8988T (cell line): Measurements from ENCODE around the gene ISCA1.
"Not testable (repeated sequence)": the region's sequence is repeated elsewhere in the genome, so short reads cannot be mapped to it uniquely, and the experiment has no call there.

Experiments
- DNase-seq: peaks from one replicate; pipeline ENCODE4 v3.0.0; 2011

Gene ISCA1

DNA sequence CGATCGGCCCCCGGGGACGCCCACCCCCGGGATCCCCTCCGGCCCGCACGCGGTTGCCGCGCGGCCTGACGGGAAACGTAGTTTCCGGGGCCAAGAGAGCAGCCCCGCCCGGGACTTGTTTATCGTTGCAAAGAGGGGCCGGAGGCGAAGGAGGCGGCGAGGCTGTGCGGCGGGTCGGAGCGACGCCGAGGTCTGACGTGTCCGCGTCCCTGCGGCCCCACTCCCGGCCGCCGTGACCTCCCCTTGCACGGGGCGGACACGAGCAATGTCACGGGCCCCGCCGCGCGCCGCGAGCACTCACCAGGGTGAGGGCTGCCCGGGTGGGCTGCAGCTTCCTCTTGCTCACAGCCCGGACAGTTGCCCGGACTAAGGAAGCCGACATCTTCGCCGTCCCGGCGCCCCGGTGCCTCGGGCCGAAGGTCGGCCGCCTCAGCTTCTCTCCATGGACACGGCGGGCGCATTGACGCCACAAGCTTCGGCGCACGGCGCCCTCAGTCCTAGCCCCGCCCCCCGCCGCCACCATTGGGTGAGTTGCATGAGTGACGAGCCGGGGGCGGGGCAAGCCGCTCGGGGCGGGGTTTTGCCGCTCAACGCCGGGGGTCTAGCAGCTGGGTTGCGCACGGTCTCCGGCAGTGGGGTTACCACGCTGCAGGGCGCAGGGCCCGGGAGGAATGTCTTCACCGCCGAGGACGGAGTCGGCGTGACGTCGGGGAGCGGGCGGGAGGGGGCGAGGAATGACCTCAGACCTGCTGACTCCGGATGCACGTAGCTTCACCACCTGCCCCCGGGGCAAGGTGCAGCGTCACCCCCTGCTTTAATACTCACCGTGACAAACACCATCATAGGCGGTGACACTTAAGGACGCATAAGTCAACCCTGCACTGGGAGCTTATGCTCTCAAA lies at the start of gene ISCA1:
ISCA1 (minus strand) TSS at position 462 of the 902 bp plus-strand sequence; CDS start at position 382, 80 bp downstream.
- DNase-seq = peak; percentile 61

DNA sequence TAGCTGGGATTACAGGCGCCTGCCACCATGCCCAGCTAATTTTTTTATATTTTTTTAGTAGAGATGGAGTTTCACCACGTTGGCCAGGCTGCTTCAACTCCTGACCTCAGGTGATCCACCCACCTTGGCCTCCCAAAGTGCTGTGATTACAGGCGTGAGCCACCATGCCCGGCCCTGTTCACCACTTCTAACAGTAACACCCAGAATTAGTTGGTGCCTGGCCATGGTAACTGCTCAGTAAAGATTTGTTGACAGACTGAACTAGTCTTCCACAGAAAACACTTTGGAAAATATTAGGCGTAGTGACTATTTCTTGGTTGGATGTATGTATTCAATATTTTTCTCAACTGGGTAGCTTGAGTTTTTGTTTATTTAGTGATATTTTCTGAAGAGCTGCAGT lies 47.8 kb upstream of the ISCA1 start:
- DNase-seq = no peak

DNA sequence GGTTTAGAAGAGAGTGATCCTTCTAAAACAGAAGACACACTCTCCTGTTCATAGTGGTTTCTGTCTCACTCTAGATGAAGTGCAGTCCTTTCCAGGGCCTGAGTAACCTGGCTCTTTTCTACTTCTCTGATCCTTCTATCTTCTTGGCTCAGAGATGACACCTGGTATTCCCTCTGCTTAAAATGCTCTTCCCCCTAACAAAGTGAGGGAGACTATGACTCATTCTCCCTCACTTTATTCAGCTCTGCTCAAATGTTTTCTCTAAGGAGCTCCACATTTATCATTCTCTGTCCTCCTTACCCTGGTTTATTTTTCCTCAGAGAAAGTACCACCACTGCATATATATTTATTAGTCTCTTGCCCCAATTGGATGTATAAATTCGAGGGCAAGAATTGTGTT lies 47.3 kb upstream of the ISCA1 start:
- DNase-seq = no peak

DNA sequence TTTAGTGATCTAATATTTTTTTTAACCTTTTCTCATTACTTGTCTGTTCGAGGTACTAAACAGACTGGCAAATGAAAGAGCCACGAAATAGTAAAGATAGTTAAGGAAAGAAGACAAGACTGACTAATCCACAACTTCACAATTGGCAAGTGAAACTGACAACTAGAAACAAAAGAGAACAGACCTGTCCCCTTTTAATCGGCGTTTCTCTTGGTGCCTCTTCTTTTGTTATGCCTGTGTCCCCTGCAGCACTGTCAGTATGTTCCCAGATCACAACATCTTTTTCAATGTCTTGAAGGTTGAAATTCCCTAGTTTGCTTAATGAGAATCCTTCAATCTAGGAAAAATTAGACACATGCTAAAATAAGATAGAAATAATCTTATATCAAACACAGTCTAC lies 45.8 kb upstream of the ISCA1 start:
- no peak for DNase-seq

DNA sequence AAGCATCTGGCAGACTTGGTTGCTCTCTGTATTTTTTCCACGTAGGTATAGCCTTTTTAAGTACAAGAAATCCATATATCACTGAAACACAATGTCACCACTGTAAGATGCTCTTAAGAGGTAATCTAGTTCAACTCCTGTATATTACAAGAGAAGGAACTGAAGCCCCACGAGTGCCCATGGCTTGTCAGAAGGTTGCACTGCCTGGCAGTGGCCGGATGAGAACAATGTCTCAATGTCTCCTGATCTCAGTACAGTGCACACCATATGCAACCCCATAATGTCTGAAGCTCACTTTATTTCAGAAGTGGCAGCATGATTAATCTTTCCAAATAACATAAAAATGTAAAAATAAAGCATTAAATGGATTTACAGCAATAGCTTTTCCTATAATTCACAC lies 44.2 kb upstream of the ISCA1 start:
- DNase-seq = no peak

DNA sequence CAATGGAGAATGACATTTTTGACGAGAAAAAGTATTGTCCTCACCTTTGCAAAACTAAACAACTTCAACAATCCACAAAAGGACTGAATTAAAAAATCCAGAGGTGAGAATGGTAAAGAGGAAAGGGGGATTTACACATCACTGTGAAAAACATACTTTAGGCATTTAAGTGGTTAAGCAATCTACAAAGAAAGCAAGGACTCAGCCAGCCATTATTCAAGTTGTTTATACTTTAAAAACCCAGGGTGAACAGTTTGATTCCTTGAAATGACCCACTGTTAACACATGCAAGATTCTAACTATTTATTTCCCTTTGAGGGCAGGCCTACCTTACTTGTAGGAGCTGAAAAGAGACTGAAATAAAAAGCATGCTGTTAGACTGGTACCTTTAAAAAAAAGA lies 42.6 kb upstream of the ISCA1 start:
- no peak for DNase-seq

DNA sequence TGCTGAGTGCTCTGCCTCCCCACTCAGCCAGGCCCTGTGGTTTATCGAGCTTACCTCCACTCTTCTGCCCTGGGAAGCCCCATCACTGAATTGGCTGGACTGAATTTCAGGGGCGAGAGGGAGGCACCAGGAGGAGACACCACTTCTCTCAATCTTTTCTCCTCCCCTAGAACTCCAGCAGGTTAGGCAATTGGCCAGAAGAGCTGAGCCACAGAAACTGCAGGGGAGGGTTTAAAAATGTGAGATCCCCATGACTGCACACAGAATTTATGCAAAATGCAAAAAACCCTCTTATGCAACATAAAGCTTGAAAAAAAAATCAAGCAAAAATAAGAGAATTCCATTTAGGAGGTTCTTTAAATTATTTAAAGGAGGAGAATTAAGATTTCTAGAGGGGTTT lies 42.0 kb upstream of the ISCA1 start:
- DNase-seq = no peak

DNA sequence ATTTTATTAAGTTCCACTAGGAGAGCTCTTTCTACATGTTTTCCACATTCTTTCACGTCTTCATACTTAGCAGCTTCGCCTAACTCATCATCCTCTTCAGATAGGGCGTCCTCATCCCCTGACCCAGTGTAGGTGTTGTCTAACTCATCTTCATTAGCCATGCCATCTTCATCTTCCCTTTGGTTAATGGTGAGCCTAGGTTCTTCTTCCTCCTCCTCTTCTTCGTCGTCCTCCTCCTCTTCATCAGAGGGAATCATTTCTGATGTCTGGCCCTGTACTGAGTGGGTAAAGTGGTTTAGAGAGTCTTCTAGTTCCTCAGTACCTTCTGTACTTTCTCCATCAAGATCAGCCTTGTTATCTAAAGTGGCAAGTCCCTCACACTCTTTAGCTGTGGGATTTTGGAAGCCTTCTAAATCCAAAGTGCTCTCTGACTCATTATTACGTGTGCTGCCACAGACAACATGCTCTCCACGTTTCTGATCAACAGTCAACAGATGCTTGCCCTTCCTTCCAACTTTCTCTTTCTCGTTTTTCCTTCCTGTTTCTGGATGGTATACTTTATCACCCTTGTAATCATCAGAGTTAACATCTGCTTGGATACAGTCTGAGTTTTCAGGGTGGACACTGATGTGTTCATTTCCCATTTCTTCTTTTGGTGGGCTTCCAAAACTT lies 40.8 kb upstream of the ISCA1 start:
- DNase-seq = no peak

DNA sequence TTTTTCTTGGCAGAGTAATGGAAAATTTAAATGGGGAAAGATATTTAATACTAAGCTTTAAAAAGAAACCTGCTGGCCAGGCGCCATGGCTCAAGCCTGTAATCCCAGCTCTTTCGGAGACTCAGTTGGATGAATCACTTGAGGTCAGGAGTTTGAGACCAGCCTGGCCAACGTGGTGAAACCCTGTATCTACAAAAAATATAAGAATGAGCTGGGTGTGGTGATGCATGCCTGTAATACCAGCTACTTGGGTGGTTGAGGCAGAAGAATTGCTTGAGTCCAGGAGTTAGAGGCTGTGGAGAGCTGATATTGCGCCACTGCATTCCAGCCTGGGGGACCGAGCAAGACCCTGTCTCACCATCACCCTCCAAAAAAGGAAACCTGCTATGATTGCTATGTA lies 39.0 kb upstream of the ISCA1 start:
- no peak for DNase-seq

DNA sequence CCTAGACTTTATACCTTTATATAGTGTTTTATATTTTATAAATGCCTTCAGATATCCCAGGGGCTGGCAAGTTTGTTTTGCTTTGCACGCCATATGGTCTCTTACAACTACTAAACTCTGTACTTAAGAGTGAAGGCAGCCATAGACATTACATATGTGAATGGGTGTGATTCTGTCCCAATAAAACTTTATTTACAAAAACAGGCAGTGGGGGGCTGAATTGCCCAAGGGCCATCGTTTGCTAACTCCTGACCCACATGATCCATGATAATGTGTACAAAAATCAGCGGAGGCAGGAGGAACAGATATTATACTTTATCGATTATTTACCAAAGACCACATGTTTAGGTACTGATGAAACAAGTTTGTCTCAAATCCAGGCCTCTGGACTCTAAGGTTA lies 35.8 kb upstream of the ISCA1 start:
- DNase-seq = no peak

DNA sequence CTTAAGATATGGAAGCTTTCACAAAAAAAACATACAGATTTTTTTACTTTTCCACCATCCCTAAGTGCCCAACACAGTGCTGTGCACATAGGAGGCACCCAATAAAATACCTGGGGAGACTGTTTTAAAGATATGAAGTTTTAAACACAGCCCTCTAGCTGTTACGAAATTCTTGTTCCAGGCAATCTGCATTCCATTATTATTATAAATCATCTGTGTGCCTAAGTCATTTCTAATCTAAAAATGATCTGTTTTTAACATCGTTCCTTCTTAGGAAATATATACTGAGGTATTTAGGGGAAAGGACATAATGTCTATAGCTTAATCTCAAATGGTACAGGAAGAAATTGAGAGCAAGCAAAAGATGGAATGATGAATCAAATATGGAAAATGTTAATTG lies 32.7 kb upstream of the ISCA1 start:
- no peak for DNase-seq

DNA sequence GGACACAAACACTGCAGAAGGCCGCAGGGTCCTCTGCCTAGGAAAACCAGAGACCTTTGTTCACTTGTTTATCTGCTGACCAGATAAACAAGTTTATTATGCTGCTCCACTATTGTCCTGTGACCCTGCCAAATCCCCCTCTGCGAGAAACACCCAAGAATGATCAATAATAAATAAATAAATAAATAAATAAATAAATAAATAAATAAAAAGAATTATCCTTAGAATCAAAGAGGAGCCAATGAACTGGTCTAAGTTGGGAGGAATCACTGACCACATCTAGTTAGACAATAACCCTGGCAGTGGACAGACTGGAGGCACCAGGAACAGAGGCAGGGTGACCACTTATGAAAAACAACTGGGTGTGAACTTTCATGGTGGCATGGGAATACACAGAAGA lies 30.6 kb upstream of the ISCA1 start:
- DNase-seq = not testable (repeated sequence)

DNA sequence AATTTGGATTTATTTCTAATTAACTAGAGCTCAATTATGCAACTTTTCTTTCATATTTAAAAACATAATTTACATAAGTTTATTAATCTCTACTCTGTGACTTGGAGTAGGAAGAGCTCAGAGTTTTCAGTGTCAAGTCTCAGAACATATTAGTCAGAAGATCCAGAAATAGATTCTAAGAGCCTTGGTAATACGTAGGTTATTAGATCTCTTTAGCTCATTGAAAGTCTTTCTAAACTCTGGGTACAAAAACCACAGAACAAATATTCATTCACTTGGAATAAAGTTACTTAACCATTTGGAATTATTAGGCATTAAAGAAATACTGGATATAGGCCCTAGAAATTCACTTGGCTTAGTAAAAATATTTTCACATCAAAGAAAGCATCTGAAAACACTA lies 26.3 kb upstream of the ISCA1 start:
- DNase-seq = no peak

DNA sequence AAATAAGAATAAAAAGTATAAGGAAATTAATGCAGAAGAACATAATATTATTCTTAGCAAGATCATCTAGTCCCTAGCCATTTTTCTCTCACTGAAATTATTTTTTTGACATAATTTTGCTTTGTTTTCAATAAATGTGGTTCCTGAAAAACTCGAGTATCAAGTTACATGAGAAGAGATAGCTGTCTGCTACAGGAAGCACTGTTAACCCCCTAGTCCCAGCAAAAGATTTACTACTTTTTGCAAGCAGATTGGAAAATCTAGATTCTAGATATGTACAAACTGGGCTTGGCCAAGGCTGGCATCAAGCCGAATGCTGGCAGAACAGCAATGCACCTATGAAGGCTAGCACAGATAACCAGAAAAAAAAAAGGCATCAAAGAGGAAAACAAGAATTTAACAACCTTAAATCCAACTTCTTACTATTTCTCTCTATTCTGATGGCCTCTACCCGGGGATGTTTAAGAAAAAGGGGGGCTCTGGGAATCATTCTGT lies 21.9 kb upstream of the ISCA1 start:
- DNase-seq = no peak

DNA sequence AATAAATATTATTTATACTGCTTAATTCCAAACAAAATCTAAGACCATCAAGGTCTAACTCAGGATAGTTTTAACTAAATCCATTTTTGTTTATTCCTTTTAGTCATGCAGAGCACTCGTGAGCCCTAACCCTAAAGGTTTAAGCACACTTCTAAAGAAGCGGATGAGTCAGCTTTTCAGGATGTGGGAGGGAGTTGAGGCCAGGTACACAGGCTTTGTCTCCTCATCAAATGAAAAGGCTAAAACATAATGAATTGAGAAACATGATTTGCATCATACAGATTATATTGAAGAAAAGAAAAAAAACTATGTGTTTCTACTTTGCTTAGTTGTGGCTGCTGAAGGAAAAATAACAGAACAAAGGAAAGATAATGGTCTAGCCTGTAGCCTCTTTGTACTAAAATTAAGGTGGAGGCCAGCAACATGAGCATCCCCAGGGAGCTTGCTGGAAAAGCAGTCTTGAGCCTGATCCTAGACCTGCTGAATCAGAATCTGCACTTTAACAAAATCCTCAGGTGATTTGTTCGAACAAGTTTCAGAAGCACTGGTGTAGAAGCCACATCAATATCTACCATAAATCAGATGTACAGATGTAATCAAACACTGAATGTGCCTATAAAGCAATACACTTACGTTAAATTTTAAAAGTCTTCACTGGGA lies 21.1 kb upstream of the ISCA1 start:
- no peak for DNase-seq

DNA sequence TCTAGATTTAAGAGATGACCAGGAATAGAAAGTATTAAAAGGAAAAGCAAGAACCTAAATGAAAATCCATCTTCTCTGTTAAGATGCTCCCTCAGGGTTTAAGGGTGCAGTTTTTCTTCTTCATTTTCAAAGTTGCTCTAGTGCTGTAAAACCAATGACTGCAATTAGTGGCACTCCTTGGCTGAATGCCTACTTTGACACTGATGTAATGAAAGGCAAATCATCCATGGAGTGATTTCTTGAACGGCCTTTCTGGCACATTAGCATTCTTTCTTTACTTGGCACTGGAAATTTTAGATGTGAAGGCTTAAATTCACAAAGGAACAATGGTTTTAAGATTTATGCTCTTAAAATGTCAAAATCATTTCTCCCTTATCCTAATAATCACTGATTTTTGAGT lies 19.3 kb upstream of the ISCA1 start:
- no peak for DNase-seq

DNA sequence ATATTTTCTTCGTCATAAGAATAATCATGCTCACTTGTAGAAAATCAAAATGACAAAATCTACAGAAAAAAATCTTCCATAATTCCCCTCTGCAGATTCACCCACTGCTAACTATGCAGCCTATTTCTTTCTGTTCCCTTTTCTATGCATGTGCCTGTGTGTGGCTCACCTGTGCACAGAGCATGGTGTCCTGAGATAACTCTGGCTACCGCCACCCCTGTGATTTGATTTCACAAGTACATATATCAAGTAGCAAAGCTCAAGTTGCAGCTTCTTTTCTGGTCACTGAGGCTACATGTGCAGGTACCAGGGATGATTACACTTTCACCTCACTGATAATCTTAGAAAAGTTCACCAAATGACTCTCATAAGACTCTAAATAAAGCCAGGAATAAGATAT lies 18.4 kb upstream of the ISCA1 start:
- DNase-seq = no peak

DNA sequence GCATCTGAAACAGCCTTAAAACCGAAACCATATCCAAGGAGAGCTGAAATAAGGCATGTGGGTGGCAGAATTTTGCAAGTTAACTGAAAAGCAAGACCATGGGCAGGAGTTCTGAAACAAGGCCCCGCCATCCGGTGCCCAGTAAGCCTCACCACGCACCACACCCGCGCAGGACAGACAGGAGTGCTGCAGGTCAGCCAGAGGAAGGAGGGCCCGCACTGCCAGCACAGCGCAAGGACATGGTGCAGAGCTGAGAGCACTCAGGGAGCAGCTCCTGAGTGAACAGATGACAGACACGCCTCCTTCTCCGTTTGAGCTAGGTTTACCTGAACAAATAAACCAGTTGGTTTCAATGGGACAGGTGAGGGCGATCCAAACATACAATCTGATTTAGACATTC lies 16.5 kb upstream of the ISCA1 start:
- no peak for DNase-seq

DNA sequence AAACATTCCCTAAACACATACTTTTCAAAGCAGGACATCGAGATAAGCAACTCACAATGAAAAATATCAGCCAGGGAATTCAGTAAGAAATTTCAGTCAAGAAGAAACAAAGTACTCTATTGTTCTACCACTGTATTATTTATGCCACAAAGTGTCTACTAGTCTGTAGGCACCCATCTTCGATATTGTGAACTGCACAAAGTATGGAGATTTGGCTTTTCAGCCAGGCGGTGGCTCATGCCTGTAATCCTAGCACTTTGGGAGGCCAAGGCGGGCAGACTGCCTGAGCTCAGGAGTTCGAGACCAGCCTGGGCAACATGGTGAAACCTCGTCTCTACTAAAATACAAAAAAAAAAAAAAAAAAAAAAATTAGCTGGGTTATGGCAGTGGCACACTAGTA lies 8.0 kb upstream of the ISCA1 start:
- not testable (repeated sequence) for DNase-seq

DNA sequence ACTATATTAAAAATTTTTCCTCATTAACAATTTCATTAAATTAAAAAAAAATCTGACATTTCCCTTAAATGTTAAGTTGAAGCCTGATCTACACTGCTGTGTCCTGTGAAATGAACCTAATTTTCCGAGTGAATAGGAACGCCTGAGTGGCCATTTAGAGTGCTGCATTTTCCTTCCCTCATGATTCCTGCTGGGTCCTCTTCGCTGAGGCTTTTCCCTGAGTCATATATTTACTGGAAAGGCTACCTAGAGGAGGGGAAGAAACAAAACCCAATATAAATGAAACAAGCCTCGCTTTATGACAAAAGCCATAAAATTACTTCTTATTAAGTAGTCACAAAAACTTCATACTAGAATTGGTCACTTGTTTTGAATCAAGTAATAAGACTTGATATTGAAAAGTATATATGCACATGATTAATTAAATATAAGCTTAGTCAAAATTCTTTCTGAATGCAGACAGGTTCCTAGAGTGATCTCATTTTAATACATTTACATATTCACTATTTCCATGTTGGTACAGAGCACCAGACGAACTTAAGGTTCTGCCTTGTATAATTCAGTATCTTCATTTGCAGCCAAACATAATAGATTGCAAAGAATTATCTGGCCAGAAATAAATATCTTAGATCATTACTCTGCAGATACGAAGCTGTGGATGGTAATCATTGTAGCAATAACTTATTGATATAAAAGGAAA lies 6.3 kb upstream of the ISCA1 start:
- DNase-seq = no peak

DNA sequence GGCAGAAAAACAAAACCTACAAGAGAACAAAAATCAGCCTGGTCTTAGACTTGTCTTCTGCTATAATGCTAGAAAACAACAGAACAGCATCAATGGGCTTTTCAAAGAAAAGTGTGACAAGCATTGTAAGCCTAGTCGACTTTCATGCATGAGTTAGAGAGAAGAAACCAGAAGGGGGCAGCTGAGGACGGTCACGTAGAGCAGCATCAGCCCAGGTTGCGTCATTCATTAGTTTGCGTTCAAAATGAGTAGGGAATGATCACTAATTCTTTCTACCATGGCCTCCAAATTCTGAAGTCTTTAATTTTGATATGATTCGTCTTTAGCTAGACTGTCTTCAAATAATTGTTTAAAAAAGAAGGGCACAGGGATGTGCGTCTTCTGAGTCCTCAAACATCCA lies 4.7 kb upstream of the ISCA1 start:
- no peak for DNase-seq

DNA sequence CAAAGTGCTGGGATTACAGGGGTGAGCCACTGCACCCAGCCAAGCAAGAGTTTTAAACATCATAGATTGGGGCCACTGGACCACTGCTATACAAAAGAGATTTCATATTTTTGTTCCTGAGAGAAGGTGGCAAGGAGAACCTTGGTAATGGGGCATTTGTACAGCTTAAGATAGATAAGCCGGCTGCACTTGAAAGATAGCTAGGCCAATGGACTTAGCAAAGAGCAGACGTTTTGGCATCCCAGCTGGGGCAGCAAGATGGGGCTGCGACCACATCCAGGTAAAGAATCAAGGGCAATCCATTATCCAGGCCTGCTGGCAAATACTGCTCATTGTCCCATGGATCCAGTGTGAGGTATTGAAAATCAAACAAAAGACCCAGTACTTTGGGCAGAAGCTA lies 3.9 kb upstream of the ISCA1 start:
- DNase-seq = no peak

DNA sequence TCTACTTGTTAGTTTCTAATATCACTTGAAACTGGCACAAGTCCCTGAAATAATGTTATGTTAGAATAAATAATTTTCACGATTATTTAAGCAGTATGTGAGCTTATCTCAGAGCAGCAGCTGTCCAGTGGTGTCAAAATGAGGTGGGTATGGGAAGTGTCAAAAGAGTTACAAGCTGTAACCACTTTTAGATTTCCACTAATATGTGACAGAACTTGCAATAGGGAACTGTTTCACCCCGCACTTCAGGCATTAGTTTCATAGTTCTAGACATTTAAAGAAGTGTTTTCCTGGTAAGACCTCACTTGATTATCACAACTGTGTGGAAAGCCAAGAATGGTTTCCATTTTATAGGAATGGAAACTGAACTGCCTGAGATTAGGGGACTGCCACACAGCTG lies 2.9 kb upstream of the ISCA1 start:
- DNase-seq = no peak
